ENCODE data around the gene RUFY1. TPM values are rescaled to one million over a fixed set of nuclear protein-coding genes. Genes with fewer than 3 reads are reported as not detected.

Gene RUFY1
- polyA plus RNA-seq, 1 donor from 2014 or later, result 31.3 TPM

GRCh38 chr5:179606910-179607159 is 56.5 kb downstream of the RUFY1 start:
- Histone ChIP-seq H3K4me2 (ENCODE audit: low read length) (no peak overlapping the region), H3K9me3 (ENCODE audit: low read length) (no peaks in the 10 kb centered on the region), H3K4me3 (ENCODE audit: low read length) (no peak overlapping the region), H3K27me3 (ENCODE audit: insufficient read depth, low read depth, low read length) (no peaks in the 10 kb centered on the region), H4K20me1 (ENCODE audit: insufficient read depth) (no peaks in the 10 kb centered on the region), H3K9ac (ENCODE audit: low read length) (no peak overlapping the region), H2AFZ (ENCODE audit: low read depth, low read length) (no peak overlapping the region), H3K79me2 (replicated peaks; ENCODE audit: insufficient read depth, low read length) (no peaks in the 10 kb centered on the region), H3F3A (ENCODE audit: insufficient read depth, low read length, poor library complexity, severe bottlenecking) (no peaks in the 10 kb centered on the region), H3K36me3 (ENCODE audit: insufficient read depth, low read length) (no peaks in the 10 kb centered on the region), H3K9me2 (ENCODE audit: insufficient read depth, low read length) (no peaks in the 10 kb centered on the region), H3K27ac (ENCODE audit: low read length) (no peak overlapping the region)
- TF ChIP-seq EP300 (conservative IDR thresholded peaks at IDR 0.05; ENCODE audit: poor library complexity, severe bottlenecking) (no peak), CTCF (IDR thresholded peaks at IDR 0.05; ENCODE audit: poor library complexity, severe bottlenecking) (no peak), REST (IDR thresholded peaks at IDR 0.05; ENCODE audit: borderline replicate concordance) (no peak), MXI1 (conservative IDR thresholded peaks at IDR 0.05; ENCODE audit: poor library complexity, severe bottlenecking) (no peak), RAD21 (conservative IDR thresholded peaks at IDR 0.05) (no peak), POLR2AphosphoS5 (IDR thresholded peaks at IDR 0.05) (no peak), EZH2 (IDR thresholded peaks at IDR 0.05; ENCODE audit: borderline replicate concordance, insufficient read depth, low read length, poor library complexity, severe bottlenecking) (no peak), SMC3 (conservative IDR thresholded peaks at IDR 0.05; ENCODE audit: poor library complexity) (no peak), TAF1 (IDR thresholded peaks at IDR 0.05; ENCODE audit: low read depth) (no peak)

GRCh38 chr5:179607160-179607931 is 57.0 kb downstream of the RUFY1 start:
- H3K9me3 ChIP-seq (ENCODE audit: low read length), result no peaks in the 10 kb centered on the region
- no peak overlapping the region for H2AFZ ChIP-seq (ENCODE audit: low read depth, low read length)
- no peaks in the 10 kb centered on the region for H3K36me3 ChIP-seq (ENCODE audit: insufficient read depth, low read length)
- H3K9ac ChIP-seq (ENCODE audit: low read length), result no peak overlapping the region
- H3K4me2 ChIP-seq (ENCODE audit: low read length), result no peak overlapping the region
- H3F3A ChIP-seq (ENCODE audit: insufficient read depth, low read length, poor library complexity, severe bottlenecking), result no peaks in the 10 kb centered on the region
- no peaks in the 10 kb centered on the region for H3K9me2 ChIP-seq (ENCODE audit: insufficient read depth, low read length)
- no peak overlapping the region for H3K27ac ChIP-seq (ENCODE audit: low read length)
- TF ChIP-seq POLR2AphosphoS5 (IDR thresholded peaks at IDR 0.05) (no peak), MXI1 (conservative IDR thresholded peaks at IDR 0.05; ENCODE audit: poor library complexity, severe bottlenecking) (no peak), EZH2 (IDR thresholded peaks at IDR 0.05; ENCODE audit: borderline replicate concordance, insufficient read depth, low read length, poor library complexity, severe bottlenecking) (no peak), SMC3 (conservative IDR thresholded peaks at IDR 0.05; ENCODE audit: poor library complexity) (no peak), CTCF (IDR thresholded peaks at IDR 0.05; ENCODE audit: poor library complexity, severe bottlenecking) (no peak), TAF1 (IDR thresholded peaks at IDR 0.05; ENCODE audit: low read depth) (no peak), REST (IDR thresholded peaks at IDR 0.05; ENCODE audit: borderline replicate concordance) (no peak), RAD21 (conservative IDR thresholded peaks at IDR 0.05) (no peak), EP300 (conservative IDR thresholded peaks at IDR 0.05; ENCODE audit: poor library complexity, severe bottlenecking) (no peak)
- H3K4me3 ChIP-seq (ENCODE audit: low read length), result no peak overlapping the region
- no peaks in the 10 kb centered on the region for H3K79me2 ChIP-seq (replicated peaks; ENCODE audit: insufficient read depth, low read length)
- H3K27me3 ChIP-seq (ENCODE audit: insufficient read depth, low read depth, low read length), result no peaks in the 10 kb centered on the region
- no peaks in the 10 kb centered on the region for H4K20me1 ChIP-seq (ENCODE audit: insufficient read depth)

Measured in neural cell (in vitro differentiated cells).